ENCODE measurements around the gene VAV2. TPM values are rescaled to one million over a fixed set of nuclear protein-coding genes. Genes with fewer than 3 reads are reported as not detected.

Gene VAV2
- total RNA-seq, 4 donors from 2014 or later = 4.7 to 42.2 (median 15.8) TPM

DNA sequence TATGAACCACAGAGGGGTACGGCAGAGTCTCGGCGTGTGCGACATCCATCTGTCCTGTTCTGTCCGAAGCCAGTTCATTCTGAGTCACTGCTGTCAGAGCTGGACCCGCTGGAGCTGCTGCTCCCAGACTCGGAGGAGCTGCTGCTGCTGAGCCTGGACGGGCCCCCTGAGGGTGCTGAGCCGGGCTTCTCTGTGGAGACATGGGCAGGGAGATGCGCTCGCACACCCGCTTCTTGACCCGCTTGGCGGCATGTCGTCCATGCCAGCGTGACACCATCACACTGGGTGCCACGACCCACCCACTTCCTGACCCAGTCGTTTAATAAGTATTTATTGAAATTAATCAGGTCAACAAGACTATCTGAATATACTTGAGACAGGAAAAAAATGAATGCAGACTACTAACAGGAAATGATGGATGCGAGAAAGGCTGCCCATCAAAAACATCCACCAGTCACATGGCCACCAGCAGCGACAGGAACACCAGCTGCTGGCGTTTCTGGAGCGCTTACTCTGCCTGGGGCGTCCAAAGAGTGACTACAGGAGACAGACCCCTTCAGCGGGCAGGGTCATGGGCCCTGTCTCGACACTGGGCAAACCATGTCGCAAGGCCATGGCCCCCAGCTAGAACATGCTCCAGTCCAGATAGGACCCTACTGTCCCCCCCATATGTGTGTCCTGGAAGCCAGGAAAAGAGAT lies 41.5 kb upstream of the VAV2 start:
- no peak overlapping the region for H3K4me3 ChIP-seq
- no peaks in the 10 kb centered on the region for H3K27me3 ChIP-seq
- no peak for TF ChIP-seq POLR2A (IDR thresholded peaks at IDR 0.05)
- TF ChIP-seq, protein P1, sequence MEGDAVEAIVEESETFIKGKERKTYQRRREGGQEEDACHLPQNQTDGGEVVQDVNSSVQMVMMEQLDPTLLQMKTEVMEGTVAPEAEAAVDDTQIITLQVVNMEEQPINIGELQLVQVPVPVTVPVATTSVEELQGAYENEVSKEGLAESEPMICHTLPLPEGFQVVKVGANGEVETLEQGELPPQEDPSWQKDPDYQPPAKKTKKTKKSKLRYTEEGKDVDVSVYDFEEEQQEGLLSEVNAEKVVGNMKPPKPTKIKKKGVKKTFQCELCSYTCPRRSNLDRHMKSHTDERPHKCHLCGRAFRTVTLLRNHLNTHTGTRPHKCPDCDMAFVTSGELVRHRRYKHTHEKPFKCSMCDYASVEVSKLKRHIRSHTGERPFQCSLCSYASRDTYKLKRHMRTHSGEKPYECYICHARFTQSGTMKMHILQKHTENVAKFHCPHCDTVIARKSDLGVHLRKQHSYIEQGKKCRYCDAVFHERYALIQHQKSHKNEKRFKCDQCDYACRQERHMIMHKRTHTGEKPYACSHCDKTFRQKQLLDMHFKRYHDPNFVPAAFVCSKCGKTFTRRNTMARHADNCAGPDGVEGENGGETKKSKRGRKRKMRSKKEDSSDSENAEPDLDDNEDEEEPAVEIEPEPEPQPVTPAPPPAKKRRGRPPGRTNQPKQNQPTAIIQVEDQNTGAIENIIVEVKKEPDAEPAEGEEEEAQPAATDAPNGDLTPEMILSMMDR (IDR thresholded peaks at IDR 0.05) = no peak
- peaks cover 0 to 7% of the 10 kb centered on the region in 2 donors for H3K9me3 ChIP-seq
- H3K4me1 ChIP-seq = no peaks in the 10 kb centered on the region
- H3K36me3 ChIP-seq = no peaks in the 10 kb centered on the region
- H3K27ac ChIP-seq = no peak overlapping the region
- no peak for DNase-seq
- intact Hi-C loops (cut with DNase I; ENCODE audit: low total_unique reads) = no loop called here

DNA sequence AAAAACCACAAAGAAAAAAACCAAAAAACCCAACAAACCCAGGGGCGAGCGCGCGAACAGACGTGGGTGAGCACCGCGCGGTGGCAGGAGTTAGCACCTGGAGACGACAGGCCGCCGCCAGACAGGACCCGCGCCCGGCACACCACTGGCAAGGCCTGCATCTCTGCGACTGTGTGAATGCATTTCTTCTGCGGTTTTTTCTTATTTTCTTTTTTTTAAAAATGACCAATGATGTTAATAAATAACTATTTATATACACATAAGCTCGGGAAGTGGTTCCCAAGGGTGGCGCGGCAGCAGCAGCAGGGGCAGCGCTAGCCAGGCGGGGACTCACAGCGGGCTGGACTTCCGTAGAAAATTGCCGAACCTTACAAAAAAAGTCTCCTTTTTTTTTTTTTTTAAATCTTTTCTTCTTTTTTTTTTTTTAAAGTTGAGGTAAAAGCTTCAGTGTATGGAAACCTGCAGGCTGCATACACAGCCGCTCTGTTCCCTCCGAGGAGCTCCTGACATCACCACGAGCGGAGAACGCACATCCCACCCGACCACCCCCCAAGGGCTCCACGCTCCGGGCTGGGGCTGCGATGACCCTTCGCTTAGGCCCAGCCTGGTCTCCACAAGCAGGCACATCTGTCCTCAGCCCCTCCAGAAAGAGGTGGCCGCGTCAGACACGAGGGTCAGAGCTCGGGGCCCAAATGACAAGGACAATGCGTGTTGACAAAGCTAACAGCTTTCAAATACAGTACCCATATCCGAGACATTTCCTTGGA lies 40.5 kb upstream of the VAV2 start:
- no peaks in the 10 kb centered on the region for H3K36me3 ChIP-seq
- H3K4me3 ChIP-seq = no peak overlapping the region
- H3K9me3 ChIP-seq = no peaks in the 10 kb centered on the region
- no peaks in the 10 kb centered on the region for H3K27me3 ChIP-seq
- TF ChIP-seq POLR2A (IDR thresholded peaks at IDR 0.05) = no peak
- TF ChIP-seq, protein P1 (IDR thresholded peaks at IDR 0.05) = no peak
- no peak overlapping the region for H3K27ac ChIP-seq
- intact Hi-C loops (cut with DNase I; ENCODE audit: low total_unique reads) = no loop called here
- H3K4me1 ChIP-seq = no peaks in the 10 kb centered on the region
- no peak for DNase-seq

DNA sequence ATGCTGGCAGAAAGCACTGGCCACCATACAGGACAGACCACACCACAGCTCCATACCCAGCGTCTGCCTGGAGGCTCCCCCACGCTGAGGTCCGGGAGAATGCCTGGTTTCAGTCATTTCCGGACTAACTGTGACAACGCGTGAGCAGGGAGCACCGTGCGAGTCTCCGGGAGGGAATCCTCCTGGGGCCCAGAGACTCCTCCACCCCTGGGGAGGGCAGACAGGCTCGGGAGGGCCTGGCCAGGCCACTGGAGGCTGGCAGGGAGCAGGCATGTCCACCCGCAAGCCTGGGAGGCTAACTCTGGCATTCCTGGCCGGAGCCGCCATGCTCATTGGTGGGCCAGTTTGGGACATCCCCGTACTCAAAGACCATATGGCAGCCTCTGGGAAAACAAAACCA lies 39.7 kb upstream of the VAV2 start:
- Histone ChIP-seq H3K4me1 (no peaks in the 10 kb centered on the region), H3K4me3 (no peak overlapping the region), H3K36me3 (no peaks in the 10 kb centered on the region), H3K27ac (no peak overlapping the region), H3K27me3 (no peaks in the 10 kb centered on the region), H3K9me3 (no peaks in the 10 kb centered on the region)
- DNase-seq = no peak
- intact Hi-C loops (cut with DNase I; ENCODE audit: low total_unique reads) = no loop called here
- TF ChIP-seq POLR2A (IDR thresholded peaks at IDR 0.05) = no peak
- TF ChIP-seq, protein P1 (IDR thresholded peaks at IDR 0.05) = no peak

GRCh38 chr9:134030821-134031470 lies 38.8 kb upstream of the VAV2 start:
- no peaks in the 10 kb centered on the region for H3K4me1 ChIP-seq
- intact Hi-C loops (cut with DNase I; ENCODE audit: low total_unique reads) = no loop called here
- DNase-seq = no peak
- no peaks in the 10 kb centered on the region for H3K9me3 ChIP-seq
- H3K27ac ChIP-seq = no peak overlapping the region
- no peaks in the 10 kb centered on the region for H3K36me3 ChIP-seq
- no peak for TF ChIP-seq POLR2A (IDR thresholded peaks at IDR 0.05)
- TF ChIP-seq, protein P1 (IDR thresholded peaks at IDR 0.05) = no peak
- H3K4me3 ChIP-seq = no peak overlapping the region
- no peaks in the 10 kb centered on the region for H3K27me3 ChIP-seq

Data from uterus (tissue), 4 donors.